Ascending aorta (tissue), 2 donors: Measurements from ENCODE around the gene CPM. TPM values are rescaled to one million over a fixed set of nuclear protein-coding genes. Genes with fewer than 3 reads are reported as not detected.

Experiments used
- DNase-seq, 2 donors: peaks; one replicate each; pipeline ENCODE4 v3.0.0-alpha.2; 2019; ENCODE audit warnings: low spot score in 2 of 2
- H3K27ac ChIP-seq, 2 donors: fragments of 200-600 bp; sonication (generic); one replicate each; pipeline ENCODE4 v1.5.1; 2016 to 2017; ENCODE audit warnings: mild to moderate bottlenecking in 1 of 2
- H3K27me3 ChIP-seq: fragments of 200-600 bp; sonication (generic); one replicate; pipeline ENCODE4 v1.5.1; 2017
- H3K36me3 ChIP-seq, 2 donors: fragments of 200-600 bp; sonication (generic); one replicate each; pipeline ENCODE4 v1.5.1; 2016
- H3K4me1 ChIP-seq, 2 donors: fragments of 200-600 bp; sonication (generic); one replicate each; pipeline ENCODE4 v1.5.1; 2016 to 2017; ENCODE audit warnings: mild to moderate bottlenecking in 1 of 2
- H3K4me3 ChIP-seq, 2 donors: fragments of 200-600 bp; sonication (generic); one replicate each; pipeline ENCODE4 v1.5.1; 2016 to 2017; ENCODE audit warnings: mild to moderate bottlenecking in 1 of 2
- H3K9me3 ChIP-seq, 2 donors: fragments of 200-600 bp; sonication (generic); one replicate each; pipeline ENCODE4 v1.5.1; 2016
- intact Hi-C: fragments of 100-400 bp; cut with DNase I; formaldehyde crosslinking; loops from one replicate; pipeline ENCODE4 v1.15.1; 2023
- total RNA-seq: library from RNA; depleted of rRNA; stranded (reverse); fragments of >200 nt; gene quantifications from one replicate; pipeline ENCODE4 v1.1.0, GENCODE V29; 2016
- TF ChIP-seq, protein P1 (sequence below), 3 experiments: fragments of 200-600 bp in 2 of 3; fragments of 450-650 bp in 1 of 3; sonication (generic) in 2 of 3; IDR thresholded peaks; one replicate each; pipeline ENCODE4 v1.5.1; 2016 to 2019; ENCODE audit warnings: antibody characterized with exemption in 3 of 3, mild to moderate bottlenecking in 1 of 3, moderate library complexity in 1 of 3

CPM gene
- total RNA-seq, 1 donor from 2014 or later, result 48.1 TPM

DNA sequence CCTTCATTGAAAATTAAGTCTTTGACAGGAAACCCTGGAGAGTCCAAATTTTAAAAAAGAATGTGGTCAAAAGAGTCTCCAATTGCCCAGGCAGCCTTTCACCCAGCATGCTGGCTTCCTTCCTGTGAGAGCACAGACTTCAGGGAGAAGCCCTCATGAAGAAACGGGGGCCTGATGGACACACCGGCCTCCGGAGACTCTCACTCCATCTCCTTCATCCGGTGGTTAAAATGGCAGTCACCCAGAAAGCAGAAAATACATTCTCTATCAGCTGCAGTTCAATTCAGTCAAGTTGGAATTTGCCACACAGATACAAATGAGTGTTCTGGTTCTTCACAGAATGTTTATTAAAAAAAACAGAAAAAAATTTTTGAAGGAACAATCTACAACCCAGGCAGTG lies 56.5 kb downstream of the CPM start:
- H3K27ac ChIP-seq, result no peak overlapping the region
- intact Hi-C loops, result no loop called here
- H3K4me3 ChIP-seq, result no peak overlapping the region
- H3K4me1 ChIP-seq, result no peaks in the 10 kb centered on the region
- no peaks in the 10 kb centered on the region for H3K27me3 ChIP-seq
- no peak for DNase-seq
- TF ChIP-seq, protein P1, sequence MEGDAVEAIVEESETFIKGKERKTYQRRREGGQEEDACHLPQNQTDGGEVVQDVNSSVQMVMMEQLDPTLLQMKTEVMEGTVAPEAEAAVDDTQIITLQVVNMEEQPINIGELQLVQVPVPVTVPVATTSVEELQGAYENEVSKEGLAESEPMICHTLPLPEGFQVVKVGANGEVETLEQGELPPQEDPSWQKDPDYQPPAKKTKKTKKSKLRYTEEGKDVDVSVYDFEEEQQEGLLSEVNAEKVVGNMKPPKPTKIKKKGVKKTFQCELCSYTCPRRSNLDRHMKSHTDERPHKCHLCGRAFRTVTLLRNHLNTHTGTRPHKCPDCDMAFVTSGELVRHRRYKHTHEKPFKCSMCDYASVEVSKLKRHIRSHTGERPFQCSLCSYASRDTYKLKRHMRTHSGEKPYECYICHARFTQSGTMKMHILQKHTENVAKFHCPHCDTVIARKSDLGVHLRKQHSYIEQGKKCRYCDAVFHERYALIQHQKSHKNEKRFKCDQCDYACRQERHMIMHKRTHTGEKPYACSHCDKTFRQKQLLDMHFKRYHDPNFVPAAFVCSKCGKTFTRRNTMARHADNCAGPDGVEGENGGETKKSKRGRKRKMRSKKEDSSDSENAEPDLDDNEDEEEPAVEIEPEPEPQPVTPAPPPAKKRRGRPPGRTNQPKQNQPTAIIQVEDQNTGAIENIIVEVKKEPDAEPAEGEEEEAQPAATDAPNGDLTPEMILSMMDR (IDR thresholded peaks at IDR 0.05), result no peak
- H3K36me3 ChIP-seq, result no peaks in the 10 kb centered on the region
- H3K9me3 ChIP-seq, result no peaks in the 10 kb centered on the region

DNA sequence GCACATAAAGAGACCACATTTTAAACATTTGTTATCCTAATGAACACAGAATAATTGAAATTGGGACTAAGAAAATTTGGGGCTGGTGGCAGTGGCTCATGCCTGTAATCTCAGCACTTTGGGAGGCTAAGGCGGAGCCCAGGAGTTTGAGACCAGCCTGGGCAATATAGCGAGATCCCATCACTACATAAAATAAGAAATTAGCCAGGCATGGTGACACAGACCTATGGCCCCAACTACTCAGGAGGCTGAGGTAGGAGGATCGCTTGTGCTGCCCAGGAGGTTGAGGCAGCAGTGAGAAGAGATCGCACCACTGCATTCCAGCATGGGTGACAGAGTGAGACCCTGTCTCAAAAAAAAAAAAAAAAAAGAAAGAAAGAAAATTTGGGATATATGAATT lies 59.7 kb downstream of the CPM start:
- Histone ChIP-seq H3K36me3 (no peaks in the 10 kb centered on the region), H3K9me3 (no peaks in the 10 kb centered on the region), H3K4me1 (no peaks in the 10 kb centered on the region), H3K27me3 (no peaks in the 10 kb centered on the region), H3K4me3 (no peak overlapping the region), H3K27ac (no peak overlapping the region)
- TF ChIP-seq, protein P1 (IDR thresholded peaks at IDR 0.05), result no peak
- intact Hi-C loops, result loop anchor here (5.0 kb wide), 1 partner anchor 194 kb away; no protein-coding TSS in a partner anchor
- DNase-seq, result no peak

DNA sequence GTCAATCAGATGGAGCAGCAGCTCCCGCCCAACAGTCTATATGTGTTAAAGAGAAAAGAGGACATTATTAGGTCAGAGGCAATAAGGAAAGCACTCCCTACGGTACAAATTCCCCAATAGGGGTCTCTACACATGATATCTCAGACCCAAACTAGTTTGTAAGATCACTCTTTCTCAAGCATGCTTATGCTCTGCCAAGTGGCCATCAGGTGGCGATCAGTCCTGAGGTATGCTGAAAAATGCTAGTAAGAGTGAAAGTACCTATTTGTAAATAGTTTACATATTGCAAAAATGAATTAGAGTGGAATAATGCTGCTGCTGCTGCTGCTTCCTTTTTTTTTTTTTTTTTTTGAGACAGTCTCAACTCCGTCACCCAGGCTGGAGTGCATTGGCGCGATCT lies 61.0 kb downstream of the CPM start:
- Histone ChIP-seq H3K9me3 (no peaks in the 10 kb centered on the region), H3K36me3 (no peaks in the 10 kb centered on the region), H3K27me3 (no peaks in the 10 kb centered on the region), H3K4me1 (no peaks in the 10 kb centered on the region), H3K4me3 (no peak overlapping the region), H3K27ac (no peak overlapping the region)
- TF ChIP-seq, protein P1 (IDR thresholded peaks at IDR 0.05), result no peak
- no peak for DNase-seq
- intact Hi-C loops, result loop anchor here (5.0 kb wide), 1 partner anchor 195 kb away; no protein-coding TSS in a partner anchor

DNA sequence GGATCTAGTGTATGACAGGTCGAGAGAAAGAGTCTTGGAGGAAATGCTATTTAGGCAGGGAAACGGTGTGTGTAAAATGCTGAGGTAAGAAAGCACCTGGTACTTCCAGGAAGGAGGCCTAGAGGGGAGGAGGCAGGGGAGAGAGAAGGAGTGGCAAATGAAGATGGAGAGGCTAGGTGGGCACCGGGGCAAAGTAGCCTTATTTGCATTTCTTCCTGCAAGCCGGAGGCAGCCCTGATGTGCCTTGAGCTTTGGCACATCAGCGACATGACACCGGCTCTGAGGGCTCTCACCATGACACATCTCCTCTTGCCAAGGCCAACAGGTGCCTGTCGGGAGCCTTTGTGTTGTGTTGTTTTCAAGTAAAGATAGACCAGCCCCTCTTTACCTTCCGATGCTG lies 61.6 kb downstream of the CPM start:
- Histone ChIP-seq H3K4me1 (no peaks in the 10 kb centered on the region), H3K36me3 (no peaks in the 10 kb centered on the region), H3K9me3 (no peaks in the 10 kb centered on the region), H3K27ac (no peak overlapping the region), H3K4me3 (no peak overlapping the region), H3K27me3 (no peaks in the 10 kb centered on the region)
- TF ChIP-seq, protein P1 (IDR thresholded peaks at IDR 0.05), result no peak
- intact Hi-C loops, result loop anchor here (5.0 kb wide), 1 partner anchor 196 kb away; no protein-coding TSS in a partner anchor
- no peak for DNase-seq

DNA sequence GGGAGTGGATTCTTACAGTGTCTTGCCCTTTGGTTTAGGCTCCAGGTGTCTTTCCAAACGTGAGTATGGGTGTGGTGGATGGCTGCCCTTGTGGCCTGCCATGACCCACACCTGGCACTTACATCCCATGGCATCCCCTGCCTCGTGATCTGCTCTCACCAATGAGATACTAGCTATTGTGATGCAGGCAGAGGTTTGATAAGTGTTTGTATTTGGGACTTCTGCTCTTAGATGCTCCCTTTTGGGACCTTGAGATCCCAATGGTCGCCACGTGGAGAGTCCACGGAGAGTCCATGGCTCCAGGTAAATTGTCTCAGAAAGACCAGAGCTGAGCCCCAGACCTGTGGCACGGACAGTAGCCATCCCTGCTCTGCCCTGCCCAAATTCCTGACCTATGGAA lies 62.5 kb downstream of the CPM start:
- no peak for DNase-seq
- Histone ChIP-seq H3K9me3 (no peaks in the 10 kb centered on the region), H3K4me1 (no peaks in the 10 kb centered on the region), H3K27me3 (no peaks in the 10 kb centered on the region), H3K4me3 (no peak overlapping the region), H3K36me3 (no peaks in the 10 kb centered on the region), H3K27ac (no peak overlapping the region)
- TF ChIP-seq, protein P1 (IDR thresholded peaks at IDR 0.05), result no peak
- intact Hi-C loops, result loop anchor here (5.0 kb wide), 1 partner anchor 197 kb away; no protein-coding TSS in a partner anchor

DNA sequence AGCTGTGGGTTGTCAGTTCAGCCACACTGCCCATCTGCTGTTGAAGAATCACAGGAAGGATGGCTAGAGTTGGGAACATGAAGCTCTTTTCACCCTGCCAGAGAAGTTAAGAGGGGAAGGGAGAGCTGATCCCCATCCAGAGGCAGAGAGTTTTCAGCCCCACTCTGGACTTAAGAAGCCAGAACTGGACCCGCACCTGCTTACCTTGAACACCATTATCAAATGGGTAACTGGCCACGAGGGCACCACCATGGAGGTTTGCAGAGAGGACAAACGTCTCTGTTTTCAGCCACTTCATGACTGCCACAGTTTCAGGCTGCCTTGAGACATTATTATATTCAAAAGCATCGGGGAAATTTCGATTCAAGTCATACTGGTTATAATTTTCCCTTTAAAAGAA lies 63.0 kb downstream of the CPM start:
- Histone ChIP-seq H3K27ac (no peak overlapping the region), H3K36me3 (no peaks in the 10 kb centered on the region), H3K4me1 (no peaks in the 10 kb centered on the region), H3K4me3 (no peak overlapping the region), H3K9me3 (no peaks in the 10 kb centered on the region), H3K27me3 (no peaks in the 10 kb centered on the region)
- intact Hi-C loops, result loop anchor here (5.0 kb wide), 1 partner anchor 197 kb away; no protein-coding TSS in a partner anchor
- TF ChIP-seq, protein P1 (IDR thresholded peaks at IDR 0.05), result no peak
- no peak for DNase-seq
